T1000 (cell line): ENCODE measurements around the gene PRPSAP1.

Experiments
- DNase-seq: peaks from one replicate; lab custom pipeline; 2025; ENCODE audit warnings: mixed read lengths; lab: John Stamatoyannopoulos, UW

Gene PRPSAP1

GRCh38 chr17:76383546-76384221 lies 30.0 kb upstream of the PRPSAP1 start:
- no peak for DNase-seq

- DNase-seq = peak; percentile 57
Measured at GRCh38 chr17:76382803-76383545, 29.3 kb upstream of the PRPSAP1 start.

GRCh38 chr17:76382351-76382802 lies 28.7 kb upstream of the PRPSAP1 start:
- no peak for DNase-seq

GRCh38 chr17:76381633-76382350 lies 28.1 kb upstream of the PRPSAP1 start:
- DNase-seq = no peak

GRCh38 chr17:76379646-76380376 lies 26.1 kb upstream of the PRPSAP1 start:
- no peak for DNase-seq

GRCh38 chr17:76379275-76379641 lies 25.5 kb upstream of the PRPSAP1 start:
- DNase-seq = no peak

GRCh38 chr17:76378548-76379274 lies 25.0 kb upstream of the PRPSAP1 start:
- no peak for DNase-seq

GRCh38 chr17:76376318-76377133 lies 22.8 kb upstream of the PRPSAP1 start:
- DNase-seq = no peak

- no peak for DNase-seq
Measured at GRCh38 chr17:76371656-76372628, 18.2 kb upstream of the PRPSAP1 start.

GRCh38 chr17:76370261-76370993 lies 16.7 kb upstream of the PRPSAP1 start:
- DNase-seq = peak; percentile 73

- DNase-seq = no peak
Measured at GRCh38 chr17:76369804-76370203, 16.1 kb upstream of the PRPSAP1 start.

- DNase-seq = no peak
Measured at GRCh38 chr17:76369379-76369778, 15.7 kb upstream of the PRPSAP1 start.

GRCh38 chr17:76368545-76368944 lies 14.8 kb upstream of the PRPSAP1 start:
- no peak for DNase-seq

GRCh38 chr17:76367642-76368041 lies 13.9 kb upstream of the PRPSAP1 start:
- DNase-seq = no peak

- no peak for DNase-seq
Measured at GRCh38 chr17:76366247-76366646, 12.5 kb upstream of the PRPSAP1 start.

- no peak for DNase-seq
Measured at GRCh38 chr17:76365256-76365903, 11.7 kb upstream of the PRPSAP1 start.

GRCh38 chr17:76363107-76363842 lies 9.6 kb upstream of the PRPSAP1 start:
- no peak for DNase-seq
